SU-DHL-6 (cell line): Measurements from ENCODE around the gene MAF.

Experiments
- CTCF ChIP-seq: fragments of 200-600 bp; sonication (generic); IDR thresholded peaks from one replicate; pipeline ENCODE4 v1.5.1; 2017; ENCODE audit warnings: antibody characterized with exemption, mild to moderate bottlenecking, low read length, moderate library complexity; ENCODE audit not compliant: insufficient read depth, poor library complexity, severe bottlenecking
- EZH2phosphoT487 ChIP-seq: fragments of 200-600 bp; sonication (generic), shearing (Covaris generic); conservative IDR thresholded peaks from 2 replicates; pipeline ENCODE4 v1.6.1; 2018; ENCODE audit warnings: mild to moderate bottlenecking, antibody characterized with exemption, low read length, moderate library complexity, mixed read lengths

DNA sequence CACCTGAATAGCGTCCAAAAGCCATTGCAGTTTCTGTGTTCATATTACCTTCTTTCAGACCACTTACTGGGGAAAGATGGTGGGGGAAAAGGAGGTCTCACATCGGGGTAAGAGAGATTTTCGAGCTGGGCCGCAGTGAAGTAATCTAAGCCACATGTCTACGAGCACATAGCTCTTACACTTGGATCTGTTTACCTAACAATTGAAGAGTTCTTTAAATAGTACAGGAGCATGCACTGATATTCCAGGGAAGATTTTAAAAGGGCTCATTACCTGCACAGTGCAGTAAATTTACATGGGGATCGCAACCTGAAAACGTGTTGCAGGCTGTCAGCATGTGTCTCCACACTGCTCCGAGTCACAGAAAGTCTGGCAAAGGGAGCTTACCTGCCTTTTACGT, 12.6 kb downstream of the MAF start:
- TF ChIP-seq CTCF = no peak
- TF ChIP-seq EZH2phosphoT487 = no peak
